ENCODE measurements around the gene HECW1.

The HECW1 gene

DNA sequence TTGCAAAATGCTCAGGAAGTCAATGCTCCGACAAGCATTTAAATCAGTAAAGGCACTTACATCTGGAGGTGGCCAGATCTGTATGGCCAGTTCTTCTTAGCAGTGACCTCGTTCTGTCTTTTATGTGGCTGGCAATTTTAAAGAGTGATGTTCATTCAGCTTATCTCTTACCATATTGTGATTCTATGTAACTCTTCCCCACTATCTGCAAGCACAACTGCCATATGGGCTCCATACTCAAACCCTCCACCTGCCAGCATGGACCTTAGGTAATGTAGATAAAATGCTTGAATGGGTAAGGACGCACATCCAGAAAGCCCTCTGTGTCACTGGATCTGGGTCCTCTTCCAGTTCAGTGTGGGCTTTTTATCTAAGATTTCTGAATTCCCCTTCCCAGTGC lies 428.0 kb downstream of the HECW1 start:
- TF ChIP-seq FOXP2 (optimal IDR thresholded peaks at IDR 0.05; ENCODE audit: borderline replicate concordance, extremely low read depth, extremely low read length, insufficient read depth), result no peak
- TF ChIP-seq TAF1 (IDR thresholded peaks at IDR 0.05; ENCODE audit: borderline replicate concordance, insufficient read depth, low read length), result no peak
- TF ChIP-seq POLR2AphosphoS5 (IDR thresholded peaks at IDR 0.05; ENCODE audit: low read depth, low read length), result no peak

DNA sequence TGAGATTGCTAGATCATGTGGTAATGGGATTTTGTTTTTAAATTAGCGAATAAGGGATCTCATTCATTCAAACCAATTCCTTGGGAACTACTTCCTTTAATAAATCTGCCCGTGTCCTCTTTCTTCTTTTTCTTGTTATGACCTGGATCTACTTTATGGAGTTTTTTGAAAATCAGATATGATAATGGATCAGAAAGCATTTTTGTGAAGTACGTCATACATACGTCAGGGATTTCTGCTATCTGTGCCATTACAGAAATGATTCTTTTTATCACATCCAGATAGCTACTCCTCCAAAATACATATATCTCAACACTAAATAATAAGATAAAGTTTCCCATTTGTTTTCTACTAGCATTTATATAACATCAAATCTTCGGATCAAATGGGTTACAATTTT lies 430.3 kb downstream of the HECW1 start:
- TF ChIP-seq SIN3A (IDR thresholded peaks at IDR 0.05; ENCODE audit: borderline replicate concordance, insufficient read depth, low read length) (no peak), TAF1 (IDR thresholded peaks at IDR 0.05; ENCODE audit: borderline replicate concordance, insufficient read depth, low read length) (no peak), POLR2AphosphoS5 (IDR thresholded peaks at IDR 0.05; ENCODE audit: low read depth, low read length) (no peak), FOXP2 (optimal IDR thresholded peaks at IDR 0.05; ENCODE audit: borderline replicate concordance, extremely low read depth, extremely low read length, insufficient read depth) (no peak)
- TF ChIP-seq, protein P1, sequence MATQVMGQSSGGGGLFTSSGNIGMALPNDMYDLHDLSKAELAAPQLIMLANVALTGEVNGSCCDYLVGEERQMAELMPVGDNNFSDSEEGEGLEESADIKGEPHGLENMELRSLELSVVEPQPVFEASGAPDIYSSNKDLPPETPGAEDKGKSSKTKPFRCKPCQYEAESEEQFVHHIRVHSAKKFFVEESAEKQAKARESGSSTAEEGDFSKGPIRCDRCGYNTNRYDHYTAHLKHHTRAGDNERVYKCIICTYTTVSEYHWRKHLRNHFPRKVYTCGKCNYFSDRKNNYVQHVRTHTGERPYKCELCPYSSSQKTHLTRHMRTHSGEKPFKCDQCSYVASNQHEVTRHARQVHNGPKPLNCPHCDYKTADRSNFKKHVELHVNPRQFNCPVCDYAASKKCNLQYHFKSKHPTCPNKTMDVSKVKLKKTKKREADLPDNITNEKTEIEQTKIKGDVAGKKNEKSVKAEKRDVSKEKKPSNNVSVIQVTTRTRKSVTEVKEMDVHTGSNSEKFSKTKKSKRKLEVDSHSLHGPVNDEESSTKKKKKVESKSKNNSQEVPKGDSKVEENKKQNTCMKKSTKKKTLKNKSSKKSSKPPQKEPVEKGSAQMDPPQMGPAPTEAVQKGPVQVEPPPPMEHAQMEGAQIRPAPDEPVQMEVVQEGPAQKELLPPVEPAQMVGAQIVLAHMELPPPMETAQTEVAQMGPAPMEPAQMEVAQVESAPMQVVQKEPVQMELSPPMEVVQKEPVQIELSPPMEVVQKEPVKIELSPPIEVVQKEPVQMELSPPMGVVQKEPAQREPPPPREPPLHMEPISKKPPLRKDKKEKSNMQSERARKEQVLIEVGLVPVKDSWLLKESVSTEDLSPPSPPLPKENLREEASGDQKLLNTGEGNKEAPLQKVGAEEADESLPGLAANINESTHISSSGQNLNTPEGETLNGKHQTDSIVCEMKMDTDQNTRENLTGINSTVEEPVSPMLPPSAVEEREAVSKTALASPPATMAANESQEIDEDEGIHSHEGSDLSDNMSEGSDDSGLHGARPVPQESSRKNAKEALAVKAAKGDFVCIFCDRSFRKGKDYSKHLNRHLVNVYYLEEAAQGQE (IDR thresholded peaks at IDR 0.05; ENCODE audit: insufficient read depth in 1 of 2, low read depth in 2 of 2, low read length in 2 of 2), result no peak

DNA sequence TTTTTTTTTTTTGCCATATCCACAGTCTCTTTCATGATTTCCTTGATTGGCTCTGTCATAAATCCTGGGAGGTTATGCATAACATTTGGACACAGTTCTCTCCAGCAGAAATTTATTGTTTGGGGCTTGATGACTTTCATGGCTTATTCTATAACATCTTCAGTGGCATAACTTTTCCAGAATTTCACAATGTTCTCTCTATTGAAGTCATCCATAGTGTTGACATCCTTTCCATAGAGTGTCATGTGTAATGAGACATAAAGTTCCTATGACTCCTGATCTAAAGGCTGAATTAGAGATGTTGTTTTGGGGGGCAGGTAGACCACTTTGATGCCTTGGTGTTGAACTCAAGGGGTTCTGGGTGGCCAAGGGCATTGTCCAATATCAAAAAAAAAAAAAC lies 433.8 kb downstream of the HECW1 start:
- TF ChIP-seq TAF1 (IDR thresholded peaks at IDR 0.05; ENCODE audit: borderline replicate concordance, insufficient read depth, low read length) (no peak), FOXP2 (optimal IDR thresholded peaks at IDR 0.05; ENCODE audit: borderline replicate concordance, extremely low read depth, extremely low read length, insufficient read depth) (no peak), POLR2AphosphoS5 (IDR thresholded peaks at IDR 0.05; ENCODE audit: low read depth, low read length) (no peak), SIN3A (IDR thresholded peaks at IDR 0.05; ENCODE audit: borderline replicate concordance, insufficient read depth, low read length) (no peak)
- TF ChIP-seq, protein P1 (IDR thresholded peaks at IDR 0.05; ENCODE audit: insufficient read depth in 1 of 2, low read depth in 2 of 2, low read length in 2 of 2), result no peak

DNA sequence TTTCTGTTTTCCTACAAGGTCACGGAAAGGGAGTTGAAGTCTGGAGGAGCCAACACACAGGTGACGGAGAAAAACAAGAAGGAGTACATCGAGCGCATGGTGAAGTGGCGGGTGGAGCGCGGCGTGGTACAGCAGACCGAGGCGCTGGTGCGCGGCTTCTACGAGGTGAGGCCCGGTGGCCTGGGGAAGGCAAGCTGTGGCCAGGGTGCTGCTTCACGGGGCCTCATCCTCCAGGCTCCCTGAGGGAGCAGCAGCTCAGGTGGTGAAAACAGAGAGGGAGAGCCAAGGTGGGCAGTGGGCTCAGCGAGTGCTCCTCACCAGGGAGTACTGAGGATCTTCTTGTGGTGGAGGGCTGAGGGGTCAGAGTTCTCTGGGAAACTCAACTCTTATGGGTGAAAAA lies 438.0 kb downstream of the HECW1 start:
- no peak for TF ChIP-seq SIN3A (IDR thresholded peaks at IDR 0.05; ENCODE audit: borderline replicate concordance, insufficient read depth, low read length)
- TF ChIP-seq, protein P1 (IDR thresholded peaks at IDR 0.05; ENCODE audit: insufficient read depth in 1 of 2, low read depth in 2 of 2, low read length in 2 of 2), result no peak
- no peak for TF ChIP-seq POLR2AphosphoS5 (IDR thresholded peaks at IDR 0.05; ENCODE audit: low read depth, low read length)
- no peak for TF ChIP-seq TAF1 (IDR thresholded peaks at IDR 0.05; ENCODE audit: borderline replicate concordance, insufficient read depth, low read length)

DNA sequence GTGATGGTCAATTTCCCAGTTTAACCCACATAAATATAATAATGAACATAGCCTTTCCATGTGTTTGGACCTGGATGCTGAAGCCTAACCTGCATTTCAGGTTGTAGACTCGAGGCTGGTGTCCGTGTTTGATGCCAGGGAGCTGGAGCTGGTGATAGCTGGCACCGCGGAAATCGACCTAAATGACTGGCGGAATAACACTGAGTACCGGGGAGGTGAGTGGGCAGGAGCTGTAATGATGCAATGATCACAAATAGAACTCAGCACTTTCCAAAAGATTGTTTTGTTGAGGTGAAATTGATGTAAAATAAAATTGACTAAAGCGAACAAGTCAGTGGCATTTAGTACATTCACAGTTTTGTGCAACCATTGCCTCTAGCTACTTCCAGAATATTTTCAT lies 439.7 kb downstream of the HECW1 start:
- TF ChIP-seq, protein P1 (IDR thresholded peaks at IDR 0.05; ENCODE audit: insufficient read depth in 1 of 2, low read depth in 2 of 2, low read length in 2 of 2), result no peak
- TF ChIP-seq POLR2AphosphoS5 (IDR thresholded peaks at IDR 0.05; ENCODE audit: low read depth, low read length), result no peak
- TF ChIP-seq FOXP2 (optimal IDR thresholded peaks at IDR 0.05; ENCODE audit: borderline replicate concordance, extremely low read depth, extremely low read length, insufficient read depth), result no peak
- TF ChIP-seq TAF1 (IDR thresholded peaks at IDR 0.05; ENCODE audit: borderline replicate concordance, insufficient read depth, low read length), result no peak
